ENCODE data around the gene IL37.

Gene IL37, protein sequence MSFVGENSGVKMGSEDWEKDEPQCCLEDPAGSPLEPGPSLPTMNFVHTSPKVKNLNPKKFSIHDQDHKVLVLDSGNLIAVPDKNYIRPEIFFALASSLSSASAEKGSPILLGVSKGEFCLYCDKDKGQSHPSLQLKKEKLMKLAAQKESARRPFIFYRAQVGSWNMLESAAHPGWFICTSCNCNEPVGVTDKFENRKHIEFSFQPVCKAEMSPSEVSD

DNA sequence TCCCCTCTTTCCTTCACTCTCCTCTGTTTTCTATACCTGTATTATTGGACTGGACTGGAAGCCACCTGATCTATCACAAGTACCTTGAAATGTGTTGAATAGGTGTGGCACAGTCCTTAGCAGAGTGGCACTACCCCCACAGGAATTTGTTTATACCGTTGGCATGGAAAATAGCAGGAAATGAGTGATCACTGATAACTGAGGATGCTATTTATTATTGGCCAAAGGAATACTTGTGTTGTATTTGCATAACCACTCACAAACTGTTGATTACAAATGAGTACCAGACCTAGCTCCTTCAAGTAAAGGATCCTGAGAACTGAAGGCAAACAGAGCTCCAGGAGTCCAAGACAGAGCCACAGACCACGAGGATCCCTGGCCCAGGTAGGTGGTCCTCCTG is at the start of gene IL37:
Gene IL37, plus strand, starts transcription at position 301 of the 400 bp plus-strand sequence. CDS start 1,848 bp downstream, outside the sequence.
- no peak for DNase-seq

DNA sequence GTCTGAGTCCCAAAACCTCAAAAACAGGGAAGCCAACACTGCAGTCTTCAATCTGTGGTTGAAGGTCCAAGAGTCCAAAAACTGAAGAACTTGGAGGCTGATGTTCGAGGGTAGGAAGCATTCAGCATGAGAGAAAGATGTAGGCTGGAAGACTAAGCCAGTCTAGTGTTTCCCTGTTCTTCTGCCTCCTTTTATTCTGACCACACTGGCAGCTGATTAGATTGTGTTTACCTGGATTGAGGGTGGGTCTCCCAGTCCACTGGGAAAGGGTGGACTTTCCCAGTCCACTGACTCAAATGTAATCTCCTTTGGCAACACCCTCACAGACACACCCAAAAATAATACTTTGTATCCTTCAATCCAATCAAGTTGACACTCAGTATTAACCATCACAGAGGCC is 46.9 kb upstream of the IL37 start:
- DNase-seq: no peak

DNA sequence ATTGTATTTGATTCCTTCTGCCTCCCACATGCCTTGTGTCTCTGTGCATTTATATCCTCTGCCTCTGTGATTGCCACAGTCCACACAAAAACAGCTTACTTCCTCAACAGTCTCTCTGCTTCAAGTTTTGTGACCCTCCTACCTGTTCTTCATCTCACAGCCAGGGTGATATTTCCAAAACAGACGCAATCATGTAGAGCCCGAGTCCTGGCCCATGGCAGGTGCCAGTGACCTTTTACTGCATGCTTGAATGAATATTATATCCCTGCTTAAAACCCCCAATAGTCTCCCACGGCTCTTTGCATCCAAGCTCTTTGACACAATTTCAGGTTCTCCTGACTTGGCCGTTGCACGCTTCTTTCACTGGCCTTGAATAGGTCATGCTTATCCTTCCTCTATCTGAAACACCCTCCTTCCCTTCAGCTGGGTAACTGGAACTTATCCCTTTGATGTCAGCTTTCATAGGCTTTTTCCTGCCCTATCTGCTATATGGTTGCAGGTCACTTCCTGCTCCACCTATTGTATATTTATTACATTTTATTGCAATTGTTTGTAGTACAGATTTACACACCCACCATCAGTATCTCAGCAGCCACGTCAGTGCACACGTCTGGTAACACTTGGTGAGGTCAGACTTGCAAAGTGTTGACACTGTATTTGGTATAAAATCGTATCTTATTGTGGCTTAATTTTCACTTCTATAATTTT is 44.7 kb upstream of the IL37 start:
- no peak for DNase-seq

DNA sequence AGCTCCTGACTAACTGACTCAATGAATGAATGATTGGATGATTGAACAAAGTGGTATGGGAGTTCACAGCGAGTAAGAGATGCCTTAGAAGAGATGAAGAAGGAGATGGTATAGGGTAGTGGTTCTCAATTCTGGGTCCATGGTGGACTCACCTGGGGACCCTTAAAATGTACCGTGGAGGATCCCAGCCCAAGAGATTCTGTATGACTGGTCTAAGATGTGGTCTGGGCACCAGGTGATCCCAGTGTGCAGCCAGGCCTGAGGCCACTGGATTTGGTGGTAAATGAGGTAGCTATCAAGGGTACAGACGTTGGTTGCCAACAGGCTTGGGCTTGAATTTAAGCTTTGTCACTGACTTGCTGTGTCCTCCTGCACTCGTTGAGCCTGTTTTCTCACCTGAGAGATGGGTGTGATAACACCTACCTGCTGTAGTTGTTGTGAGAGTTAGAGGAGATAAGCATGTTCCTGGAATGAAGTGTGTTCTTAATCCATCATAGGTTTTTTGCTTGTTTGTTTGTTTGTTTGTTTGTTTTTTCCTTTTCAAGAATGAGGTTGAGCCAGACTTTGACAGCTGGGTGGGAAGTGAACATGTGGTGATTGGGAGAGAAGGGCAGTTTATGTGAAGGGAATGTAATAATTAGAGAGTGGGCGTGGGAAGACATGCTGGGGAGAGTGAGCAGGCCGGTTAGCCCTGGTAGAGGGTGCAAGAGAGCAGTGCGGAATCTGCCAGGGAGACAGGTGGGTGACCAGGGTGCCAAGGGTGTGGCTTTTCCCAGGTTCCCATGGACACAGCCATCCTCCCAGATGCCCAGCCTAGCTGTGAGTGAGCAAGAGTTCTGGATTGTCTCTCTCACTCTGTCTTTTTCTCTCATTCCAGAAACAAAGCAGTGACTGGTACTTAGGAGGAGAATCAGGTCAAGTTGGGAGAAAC is 43.0 kb upstream of the IL37 start:
- DNase-seq: no peak

DNA sequence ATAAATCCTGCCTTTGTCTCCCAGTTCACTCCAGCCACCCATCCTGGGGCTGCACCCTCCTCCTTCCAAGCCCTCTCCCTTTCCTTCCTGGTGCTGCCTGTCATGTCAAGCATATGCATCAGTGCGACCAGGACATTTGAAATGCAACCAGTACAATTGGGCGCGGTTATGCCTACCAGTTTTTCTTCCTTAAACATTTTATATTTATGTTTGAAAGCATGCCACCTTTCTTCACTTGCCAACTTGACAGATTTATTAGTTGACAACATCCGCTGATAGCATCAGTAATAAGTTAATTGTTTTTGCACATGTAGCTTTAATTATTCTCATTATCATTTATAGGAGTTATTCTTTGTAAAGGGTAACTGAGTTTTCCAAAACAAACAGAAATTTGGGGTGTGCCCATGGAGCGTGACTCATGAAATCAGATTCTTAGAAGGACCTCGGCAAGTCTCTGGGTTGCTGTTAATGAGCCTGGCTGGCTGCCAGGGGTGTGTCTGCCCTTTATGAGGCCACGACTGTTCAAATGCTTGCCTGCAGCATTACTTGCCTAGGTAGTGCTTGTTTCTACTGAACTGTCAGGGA is 41.6 kb upstream of the IL37 start:
- DNase-seq: peak; percentile 89

DNA sequence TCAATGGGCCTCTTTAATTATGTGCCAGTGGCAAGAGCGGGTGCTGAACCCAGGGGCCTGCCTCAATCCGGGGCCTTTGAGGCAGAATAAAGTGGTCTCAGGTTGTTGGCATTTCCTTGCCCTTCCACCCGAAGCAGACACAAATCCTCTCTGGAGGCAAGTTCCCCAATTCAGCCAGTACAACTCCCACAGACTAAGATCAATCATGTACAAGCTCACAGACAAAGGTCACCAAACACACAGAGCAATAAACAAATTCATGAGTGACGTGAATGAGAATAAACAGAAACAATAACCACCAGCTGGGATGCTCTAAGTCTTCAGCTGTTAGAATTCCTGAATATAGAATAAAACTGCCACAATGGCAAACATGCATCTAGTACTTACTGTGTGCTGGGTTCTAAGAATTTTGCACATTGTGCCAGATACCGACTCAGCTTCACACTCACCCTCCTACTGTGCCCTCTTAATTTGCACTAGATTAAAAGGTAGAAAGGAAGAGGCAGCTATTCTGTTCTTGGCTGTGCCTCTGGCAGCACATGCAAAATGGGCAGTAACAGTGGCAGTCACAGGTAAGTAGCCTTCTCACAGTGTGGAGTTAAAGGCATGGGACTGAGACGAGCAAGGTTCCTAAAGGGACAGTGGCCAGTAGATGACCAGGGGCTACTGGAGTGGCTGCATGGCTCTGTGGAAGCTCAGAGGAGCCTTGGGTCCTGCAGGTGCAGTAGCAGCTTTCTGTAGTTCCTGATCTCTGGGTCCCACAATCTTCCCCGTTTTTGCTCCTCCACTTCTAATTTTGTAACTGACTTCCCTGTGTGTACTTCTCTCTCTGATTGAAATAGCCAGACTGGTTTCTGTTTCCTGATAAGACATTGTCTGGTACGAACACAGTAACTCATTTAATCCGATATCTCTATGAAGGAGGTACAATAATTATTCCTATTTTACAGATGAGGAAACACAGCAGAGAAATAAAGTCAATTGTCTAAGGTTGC is 39.8 kb upstream of the IL37 start:
- no peak for DNase-seq

DNA sequence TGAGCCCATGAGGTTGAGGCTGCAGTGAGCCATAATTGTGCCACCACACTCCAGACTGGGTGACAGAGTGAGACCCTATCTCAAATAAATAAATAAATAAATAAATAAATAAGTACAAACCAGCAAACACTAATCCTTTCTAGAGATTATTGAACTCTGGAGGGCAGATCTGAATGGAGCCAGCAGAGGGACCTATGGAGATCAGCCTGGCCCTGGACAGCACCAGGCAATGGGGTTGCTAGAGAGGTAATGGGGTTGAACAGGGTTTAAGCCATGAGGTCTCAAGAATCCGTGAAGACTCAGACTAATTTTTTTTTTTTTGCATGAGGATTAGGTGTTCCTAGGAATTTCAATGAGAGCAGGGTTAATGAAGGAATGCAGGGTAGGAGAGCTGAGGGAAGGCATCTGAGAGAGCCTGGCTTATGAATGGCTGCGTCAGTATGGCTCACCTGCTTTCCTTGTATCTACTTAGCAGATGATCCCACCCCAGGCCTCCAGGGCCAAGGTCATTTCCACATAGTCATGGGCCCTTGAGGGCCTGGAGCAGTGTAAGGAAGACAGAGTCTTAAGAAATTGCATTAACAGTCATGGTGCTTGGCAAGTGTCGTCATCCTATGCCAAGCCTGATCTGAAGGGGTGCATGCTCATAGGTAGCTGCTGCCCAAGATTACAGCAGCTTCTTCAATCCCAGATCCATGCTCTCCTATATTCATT is 34.6 kb upstream of the IL37 start:
- DNase-seq: no peak

DNA sequence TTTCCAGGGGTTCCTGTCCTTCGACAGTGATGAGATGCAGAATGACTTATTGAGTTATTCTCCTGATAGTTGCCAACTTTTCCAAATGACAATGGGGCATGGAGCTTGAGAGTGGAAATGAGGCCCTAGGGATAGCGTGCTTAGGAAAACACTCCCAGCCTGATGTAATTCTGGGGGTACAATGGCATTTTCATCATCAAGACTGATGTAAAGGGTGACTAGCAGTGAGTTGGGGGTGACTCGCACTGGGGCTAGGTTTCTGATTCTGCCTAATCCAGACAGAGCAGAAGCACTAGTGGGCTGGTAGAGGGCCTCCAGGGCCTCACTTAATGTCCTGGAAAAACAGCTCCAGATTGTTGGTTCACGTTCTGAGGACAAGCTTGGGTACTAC is 34.0 kb upstream of the IL37 start:
- DNase-seq: no peak

DNA sequence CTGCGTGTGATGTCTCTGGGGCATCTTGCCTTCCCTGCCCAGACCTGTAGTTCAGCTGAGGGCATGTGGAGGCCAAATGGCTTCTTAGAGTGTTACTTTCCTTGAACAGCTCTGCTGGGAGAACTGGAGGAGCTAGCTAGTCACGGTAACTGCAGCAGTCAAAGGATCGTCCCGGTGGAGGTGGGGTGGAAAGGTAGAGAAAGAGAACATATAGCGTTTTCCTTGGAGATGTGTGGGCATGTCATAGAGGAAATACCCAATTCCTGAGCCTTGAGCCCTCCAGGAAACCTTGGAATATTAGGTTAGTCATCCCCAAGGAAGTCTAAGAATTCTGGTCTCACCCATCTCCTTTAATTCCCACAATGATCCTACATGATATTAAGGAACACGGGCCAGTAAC is 33.5 kb upstream of the IL37 start:
- DNase-seq: no peak

DNA sequence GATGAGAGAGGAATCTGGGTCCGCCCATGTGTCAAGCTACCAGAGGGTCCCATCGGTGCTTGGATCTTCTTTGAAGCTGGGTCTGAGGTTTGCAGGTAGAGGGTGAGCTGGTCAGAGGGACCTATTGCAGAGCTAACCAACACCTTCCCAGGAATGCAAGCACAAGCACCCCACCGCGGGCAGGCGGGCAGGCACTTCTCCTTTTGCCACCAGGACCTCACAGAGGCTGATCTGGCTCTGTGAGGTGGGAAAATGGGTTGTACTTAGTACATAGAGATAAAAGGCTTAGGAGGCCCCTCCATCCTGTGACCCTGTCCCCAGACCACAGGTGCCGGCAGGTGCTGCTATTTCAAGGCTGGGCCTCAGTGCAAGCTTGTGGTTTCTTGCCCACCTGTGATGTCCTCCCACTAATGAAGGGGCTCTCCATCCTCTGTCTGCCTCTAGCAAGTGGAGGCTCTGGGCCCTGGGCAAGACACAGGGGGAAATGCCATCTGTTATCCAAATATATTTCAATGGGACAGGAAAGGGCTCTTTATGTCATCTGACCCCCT is 31.4 kb upstream of the IL37 start:
- DNase-seq: no peak

DNA sequence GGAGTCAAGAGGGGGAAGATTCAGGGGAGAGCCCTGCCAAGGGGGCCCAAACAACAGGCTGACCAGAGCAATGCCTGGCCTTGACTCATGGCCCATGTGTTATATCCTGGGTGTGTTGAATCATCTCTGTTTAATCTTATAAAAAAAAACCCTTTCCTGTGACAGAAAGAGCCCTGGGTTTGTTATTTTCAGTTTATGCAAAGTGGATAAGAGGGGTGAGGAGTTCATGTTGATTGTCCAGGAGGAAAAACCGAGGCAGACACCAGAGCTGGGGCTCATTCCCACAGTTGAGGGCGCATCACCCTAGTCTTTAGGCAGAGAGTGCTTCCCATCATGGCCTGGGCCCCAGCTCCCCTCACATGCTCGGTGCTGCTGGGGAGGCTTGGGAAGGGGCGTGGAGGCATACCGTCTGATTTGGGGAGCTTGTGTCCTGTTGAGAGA is 30.9 kb upstream of the IL37 start:
- DNase-seq: no peak

DNA sequence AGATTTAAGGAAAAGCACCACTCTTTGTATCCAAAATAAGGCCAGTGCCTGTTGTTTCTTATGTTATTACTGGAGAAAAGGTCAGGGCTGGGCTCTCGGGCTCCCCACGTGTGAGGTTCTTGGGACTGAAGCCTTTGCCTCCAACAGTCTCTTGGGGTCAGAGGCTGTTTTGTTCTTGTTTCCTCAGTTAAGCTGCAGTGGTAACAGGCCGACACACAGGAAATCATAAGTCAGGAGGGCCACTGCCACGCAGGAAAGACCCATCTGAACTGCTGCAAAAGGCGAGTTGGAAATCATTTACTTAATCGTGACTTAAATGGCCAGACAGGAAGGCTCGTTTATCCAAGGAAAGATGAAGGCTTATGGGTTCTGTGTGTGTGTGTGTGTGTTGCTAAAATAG is 30.3 kb upstream of the IL37 start:
- no peak for DNase-seq

DNA sequence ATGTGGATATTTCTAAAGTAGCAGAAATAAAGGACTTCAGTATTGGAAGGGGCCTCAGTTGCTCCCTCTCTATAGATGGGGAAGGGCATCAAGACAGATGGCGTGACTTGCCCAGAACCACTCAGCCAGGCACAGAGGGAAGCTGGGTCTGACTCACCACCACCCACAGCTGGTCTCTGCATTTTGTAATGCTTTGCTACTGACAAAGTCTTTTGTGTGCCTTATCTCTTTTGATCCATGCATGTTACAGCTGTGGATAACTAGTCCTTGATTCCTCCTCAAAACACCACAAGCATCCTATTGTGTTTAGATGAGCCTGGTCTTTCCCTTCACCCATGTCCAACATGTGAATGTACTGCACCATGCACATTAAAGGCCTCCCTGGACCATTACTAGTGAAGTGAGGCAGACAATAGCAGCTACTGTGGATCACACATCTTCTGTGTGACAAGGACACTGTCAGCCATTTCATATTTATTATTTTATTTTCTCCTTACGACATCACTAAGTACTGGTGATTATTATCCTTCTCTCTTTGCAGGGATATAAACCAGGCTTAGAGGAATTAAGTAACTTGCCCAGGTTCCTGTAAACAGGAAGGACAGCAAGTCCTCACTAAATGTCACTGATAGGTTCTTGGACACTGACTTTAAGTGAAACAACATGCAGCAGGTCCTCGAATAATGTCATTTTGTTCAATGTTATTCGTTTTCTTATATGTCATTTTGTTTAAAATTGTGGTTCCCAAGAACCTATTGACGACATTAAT is 29.6 kb upstream of the IL37 start:
- DNase-seq: no peak

DNA sequence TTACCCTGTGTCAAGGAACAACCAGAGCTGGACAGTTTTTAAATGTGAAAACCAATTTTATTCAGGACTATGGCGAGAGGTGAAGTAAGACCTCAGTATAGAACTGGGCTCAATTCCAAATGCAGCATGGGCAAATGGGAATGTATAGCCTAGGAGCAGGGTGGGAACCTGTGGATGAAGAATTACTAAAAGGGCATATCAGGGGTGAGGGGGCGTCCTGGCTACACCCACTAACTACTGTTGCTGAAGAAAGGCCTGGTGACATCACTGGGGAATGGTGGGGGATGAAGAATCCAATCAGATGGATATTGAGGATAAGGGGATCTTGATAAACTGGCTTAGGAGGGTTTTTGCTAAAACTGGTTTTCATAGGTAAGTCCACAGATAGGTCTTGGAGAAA is 27.3 kb upstream of the IL37 start:
- no peak for DNase-seq

DNA sequence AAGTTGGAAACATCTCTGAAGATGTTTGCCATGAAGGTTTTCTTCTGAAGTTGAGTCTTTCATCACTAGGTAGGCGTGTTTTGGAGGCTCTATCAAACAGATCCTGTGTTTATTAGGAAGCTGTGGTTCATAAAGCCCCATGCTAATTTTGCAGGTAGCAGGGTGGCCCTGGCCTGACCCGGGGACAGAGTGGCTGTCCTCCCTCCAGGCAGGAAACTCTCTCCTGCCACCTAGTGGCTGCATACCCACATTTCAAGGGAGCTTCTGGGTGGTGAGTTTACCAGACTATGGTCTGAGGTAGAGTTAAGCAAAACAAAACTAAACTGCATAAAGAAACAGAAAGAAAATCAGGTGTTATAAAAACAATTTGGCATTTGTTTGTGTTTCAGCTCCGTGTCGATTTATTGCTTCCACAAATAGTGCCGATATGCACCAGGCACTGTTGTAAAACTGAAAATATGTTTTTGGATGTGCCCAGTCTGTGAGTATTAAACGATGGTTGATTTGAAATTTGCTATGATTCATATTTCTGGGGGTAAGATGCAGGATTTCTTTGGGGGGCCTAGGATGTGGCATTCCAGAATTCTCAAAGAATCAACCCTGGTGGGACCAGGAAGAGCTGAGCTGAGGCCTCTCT is 26.0 kb upstream of the IL37 start:
- DNase-seq: no peak

DNA sequence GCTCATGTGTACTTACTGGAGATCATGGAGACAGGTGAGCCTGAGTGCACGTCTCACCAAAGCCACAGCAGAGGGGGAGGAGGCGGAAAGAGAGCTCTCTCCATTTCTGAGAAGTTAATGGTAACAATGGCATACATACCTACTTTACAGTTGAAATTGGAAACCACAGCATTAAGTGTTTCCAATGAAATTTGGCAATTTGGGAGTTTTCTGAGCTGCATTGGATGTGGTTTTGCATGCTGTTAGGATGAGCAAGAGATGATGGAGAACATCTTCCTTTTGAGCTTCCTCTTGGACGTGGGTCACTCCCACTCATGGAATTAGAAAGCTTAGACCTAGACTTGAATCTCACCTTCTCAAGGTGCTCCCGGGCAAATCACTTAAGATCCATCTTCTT is 25.5 kb upstream of the IL37 start:
- no peak for DNase-seq

DNA sequence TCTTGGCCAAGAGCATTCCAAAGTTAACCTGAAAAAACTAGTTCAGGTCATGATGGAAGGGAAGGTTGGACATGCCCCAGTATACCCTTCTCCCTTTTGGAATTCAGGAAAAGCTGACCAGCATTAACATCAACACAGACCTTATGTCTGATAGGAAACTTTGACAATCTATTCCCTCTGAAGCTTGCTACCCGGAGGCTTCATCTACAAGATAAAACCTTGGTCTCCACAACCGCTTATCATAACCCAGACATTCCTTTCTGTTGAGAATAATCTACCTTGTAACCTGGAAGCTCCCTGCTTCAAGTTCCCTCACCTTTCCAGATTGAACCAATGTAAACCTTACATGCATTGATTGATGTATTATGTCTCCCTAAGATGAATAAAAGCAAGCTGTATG is 24.7 kb upstream of the IL37 start:
- no peak for DNase-seq

DNA sequence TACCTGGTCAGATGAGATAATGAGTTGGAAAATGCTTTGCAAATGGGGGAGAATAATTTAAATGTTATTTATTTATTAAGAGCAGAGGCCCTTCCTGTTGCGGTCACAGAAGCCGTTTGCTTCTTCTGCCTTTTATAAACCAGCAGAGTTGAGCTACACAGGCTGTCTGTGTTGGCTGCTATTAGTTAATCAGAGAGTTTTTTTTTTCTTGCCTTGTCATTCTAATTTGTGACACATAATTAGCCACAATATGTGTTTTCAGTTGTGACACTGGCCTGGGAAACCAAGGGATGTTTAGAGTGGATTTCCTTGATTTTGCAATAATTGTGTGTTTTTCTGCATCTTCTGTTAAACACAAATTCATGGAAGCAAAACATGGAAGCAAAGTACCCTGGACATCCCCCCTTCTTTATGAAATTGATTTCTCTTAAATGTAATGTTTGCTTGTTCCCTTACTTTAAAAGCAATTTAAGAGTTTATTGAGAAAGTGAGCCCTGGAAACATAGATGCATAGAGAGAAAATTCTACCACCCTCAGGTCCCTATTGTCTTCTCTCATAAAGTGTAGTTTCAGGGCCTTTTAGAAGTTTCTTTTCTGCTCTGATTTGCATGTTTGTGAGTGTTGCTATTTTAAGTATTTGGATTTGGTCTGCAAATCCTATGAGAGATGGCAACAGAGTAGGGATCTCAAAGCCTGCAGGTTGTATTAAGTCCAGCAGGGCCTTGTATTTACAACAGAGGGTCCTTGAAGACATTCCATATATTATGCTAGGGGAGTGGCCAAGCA is 22.8 kb upstream of the IL37 start:
- DNase-seq: no peak

DNA sequence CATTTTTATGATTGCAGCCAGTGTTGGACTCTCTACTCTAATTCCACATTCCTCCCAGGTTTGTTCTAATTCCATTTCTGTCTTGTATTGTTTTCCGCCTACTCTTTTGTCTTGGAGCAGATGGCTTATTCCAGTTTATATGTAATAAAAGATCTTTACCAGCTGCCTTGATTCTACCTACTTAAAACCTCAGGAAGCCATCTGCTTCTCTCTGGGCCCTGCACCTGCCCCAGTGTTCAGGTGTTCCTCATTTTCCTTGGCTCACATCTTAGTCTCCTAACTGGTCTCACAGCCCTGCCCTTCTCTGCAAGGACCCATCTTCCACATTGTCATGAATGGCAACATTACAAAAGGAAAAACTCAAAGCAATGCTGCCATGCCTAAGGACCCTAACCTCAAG is 21.0 kb upstream of the IL37 start:
- no peak for DNase-seq

All from DMS79 treated with DMSO at 0.1 percent for 48 hours (cell line).